Mononuclear cell (primary cell): ENCODE results near the gene ASAP2. TPM values are rescaled to one million over a fixed set of nuclear protein-coding genes. Genes with fewer than 3 reads are reported as not detected.

Experiments
- H3K27me3 ChIP-seq: 2 replicates; pipeline ENCODE4 v1.6.0; 2011; ENCODE audit warnings: low read length, control low read depth; ENCODE audit not compliant: insufficient read depth
- H3K4me1 ChIP-seq: 2 replicates; pipeline ENCODE4 v1.5.1; 2011; ENCODE audit warnings: mild to moderate bottlenecking, low read length, control low read depth; ENCODE audit not compliant: insufficient read depth
- H3K4me3 ChIP-seq: 2 replicates; pipeline ENCODE4 v1.5.1; 2011; ENCODE audit warnings: mild to moderate bottlenecking, low read length, moderate library complexity
- H3K9me3 ChIP-seq: 2 replicates; pipeline ENCODE4 v1.5.1; 2011; ENCODE audit warnings: low read depth, mild to moderate bottlenecking, control low read depth, low read length
- total RNA-seq: library from RNA; depleted of rRNA; stranded (reverse); fragments of >200 nt; gene quantifications from one replicate; pipeline ENCODE4 v1.2.3, GENCODE V29; 2012

Gene ASAP2
- total RNA-seq, 1 donor, result 4.6 TPM

- H3K4me3 ChIP-seq, result no peak overlapping the region
- H3K9me3 ChIP-seq, result no peaks in the 10 kb centered on the region
- H3K4me1 ChIP-seq, result peaks cover 24% of the 10 kb centered on the region
- H3K27me3 ChIP-seq, result no peaks in the 10 kb centered on the region
These were observed 31.7 kb upstream of the ASAP2 start for GRCh38 chr2:9174771-9175437.

GRCh38 chr2:9178110-9178903 lies 28.3 kb upstream of the ASAP2 start:
- no peaks in the 10 kb centered on the region for H3K9me3 ChIP-seq
- peaks cover 12% of the 10 kb centered on the region for H3K4me1 ChIP-seq
- H3K4me3 ChIP-seq, result no peak overlapping the region
- no peaks in the 10 kb centered on the region for H3K27me3 ChIP-seq

GRCh38 chr2:9178904-9179571 lies 27.6 kb upstream of the ASAP2 start:
- Histone ChIP-seq H3K4me1 (peaks cover 12% of the 10 kb centered on the region), H3K4me3 (no peak overlapping the region), H3K27me3 (no peaks in the 10 kb centered on the region), H3K9me3 (no peaks in the 10 kb centered on the region)

GRCh38 chr2:9179572-9180201 lies 26.9 kb upstream of the ASAP2 start:
- Histone ChIP-seq H3K4me3 (no peak overlapping the region), H3K4me1 (peaks cover 12% of the 10 kb centered on the region), H3K9me3 (no peaks in the 10 kb centered on the region), H3K27me3 (no peaks in the 10 kb centered on the region)

- no peaks in the 10 kb centered on the region for H3K27me3 ChIP-seq
- H3K4me3 ChIP-seq, result no peak overlapping the region
- no peaks in the 10 kb centered on the region for H3K9me3 ChIP-seq
- no peaks in the 10 kb centered on the region for H3K4me1 ChIP-seq
These were observed 22.3 kb upstream of the ASAP2 start for GRCh38 chr2:9184361-9184760.

GRCh38 chr2:9187620-9188214 lies 18.9 kb upstream of the ASAP2 start:
- Histone ChIP-seq H3K4me3 (no peak overlapping the region), H3K27me3 (no peaks in the 10 kb centered on the region), H3K4me1 (peaks cover 16% of the 10 kb centered on the region), H3K9me3 (no peaks in the 10 kb centered on the region)

- Histone ChIP-seq H3K27me3 (no peaks in the 10 kb centered on the region), H3K9me3 (no peaks in the 10 kb centered on the region), H3K4me3 (no peak overlapping the region), H3K4me1 (peaks cover 16% of the 10 kb centered on the region)
These were observed 17.8 kb upstream of the ASAP2 start for GRCh38 chr2:9188823-9189222.

GRCh38 chr2:9189901-9190300 lies 16.7 kb upstream of the ASAP2 start:
- no peak overlapping the region for H3K4me3 ChIP-seq
- peaks cover 16% of the 10 kb centered on the region for H3K4me1 ChIP-seq

GRCh38 chr2:9191041-9191481 lies 15.6 kb upstream of the ASAP2 start:
- no peaks in the 10 kb centered on the region for H3K27me3 ChIP-seq
- H3K4me1 ChIP-seq, result peaks cover 16% of the 10 kb centered on the region
- H3K4me3 ChIP-seq, result no peak overlapping the region
- H3K9me3 ChIP-seq, result no peaks in the 10 kb centered on the region

More at GRCh38 chr2:9189901-9190300, 16.7 kb upstream of the ASAP2 start:
- Histone ChIP-seq H3K27me3 (no peaks in the 10 kb centered on the region), H3K9me3 (no peaks in the 10 kb centered on the region)

- Histone ChIP-seq H3K27me3 (no peaks in the 10 kb centered on the region), H3K4me3 (no peak overlapping the region), H3K4me1 (peaks cover 16% of the 10 kb centered on the region), H3K9me3 (no peaks in the 10 kb centered on the region)
These were observed 13.9 kb upstream of the ASAP2 start for GRCh38 chr2:9192712-9193111.

GRCh38 chr2:9194352-9194751 lies 12.3 kb upstream of the ASAP2 start:
- no peak overlapping the region for H3K4me3 ChIP-seq
- no peaks in the 10 kb centered on the region for H3K27me3 ChIP-seq
- H3K9me3 ChIP-seq, result no peaks in the 10 kb centered on the region
- H3K4me1 ChIP-seq, result peaks cover 16% of the 10 kb centered on the region

GRCh38 chr2:9196637-9197036 lies 10.0 kb upstream of the ASAP2 start:
- peaks cover 8% of the 10 kb centered on the region for H3K4me1 ChIP-seq
- no peaks in the 10 kb centered on the region for H3K9me3 ChIP-seq
- H3K4me3 ChIP-seq, result no peak overlapping the region
- peaks cover 3% of the 10 kb centered on the region for H3K27me3 ChIP-seq

GRCh38 chr2:9197916-9198315 lies 8.7 kb upstream of the ASAP2 start:
- H3K27me3 ChIP-seq, result peaks cover 3% of the 10 kb centered on the region
- no peak overlapping the region for H3K4me3 ChIP-seq
- H3K9me3 ChIP-seq, result no peaks in the 10 kb centered on the region
- H3K4me1 ChIP-seq, result no peaks in the 10 kb centered on the region

- Histone ChIP-seq H3K27me3 (peaks cover 6% of the 10 kb centered on the region), H3K4me3 (no peak overlapping the region), H3K4me1 (no peaks in the 10 kb centered on the region), H3K9me3 (no peaks in the 10 kb centered on the region)
These were observed 6.6 kb upstream of the ASAP2 start for GRCh38 chr2:9199716-9200632.
